GM12875 (cell line): ENCODE measurements around the gene RASA3.

Source experiments
- H3K4me3 ChIP-seq: one replicate; pipeline ENCODE4 v1.5.1; 2011; ENCODE audit warnings: low read depth, low read length, control low read depth
- TF ChIP-seq, protein P1 (sequence below): IDR thresholded peaks from 2 replicates; pipeline ENCODE4 v1.5.1; 2011; ENCODE audit warnings: low read depth, mild to moderate bottlenecking, control low read depth, inconsistent platforms, low read length, moderate library complexity, borderline replicate concordance; ENCODE audit not compliant: insufficient read depth

RASA3 gene

DNA sequence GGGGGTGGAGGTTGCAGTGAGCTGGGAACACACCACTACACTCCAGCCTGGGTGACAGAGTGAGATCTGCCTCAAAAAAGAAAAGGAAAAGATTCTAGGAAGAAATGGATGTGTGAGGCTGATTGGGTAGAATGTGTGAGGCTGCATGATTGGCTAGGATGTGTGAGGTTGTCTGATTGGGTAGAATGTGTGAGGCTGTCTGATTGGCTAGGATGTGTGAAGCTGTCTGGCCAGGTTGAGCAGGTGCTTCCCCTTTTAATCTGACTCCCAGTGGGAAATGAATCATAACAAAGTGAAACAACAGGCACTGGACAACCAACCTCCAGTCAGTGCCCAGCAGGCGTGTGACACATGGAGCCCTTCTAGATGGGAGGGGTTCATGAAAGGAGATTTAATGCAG lies 173.2 kb downstream of the RASA3 start:
- TF ChIP-seq, protein P1, sequence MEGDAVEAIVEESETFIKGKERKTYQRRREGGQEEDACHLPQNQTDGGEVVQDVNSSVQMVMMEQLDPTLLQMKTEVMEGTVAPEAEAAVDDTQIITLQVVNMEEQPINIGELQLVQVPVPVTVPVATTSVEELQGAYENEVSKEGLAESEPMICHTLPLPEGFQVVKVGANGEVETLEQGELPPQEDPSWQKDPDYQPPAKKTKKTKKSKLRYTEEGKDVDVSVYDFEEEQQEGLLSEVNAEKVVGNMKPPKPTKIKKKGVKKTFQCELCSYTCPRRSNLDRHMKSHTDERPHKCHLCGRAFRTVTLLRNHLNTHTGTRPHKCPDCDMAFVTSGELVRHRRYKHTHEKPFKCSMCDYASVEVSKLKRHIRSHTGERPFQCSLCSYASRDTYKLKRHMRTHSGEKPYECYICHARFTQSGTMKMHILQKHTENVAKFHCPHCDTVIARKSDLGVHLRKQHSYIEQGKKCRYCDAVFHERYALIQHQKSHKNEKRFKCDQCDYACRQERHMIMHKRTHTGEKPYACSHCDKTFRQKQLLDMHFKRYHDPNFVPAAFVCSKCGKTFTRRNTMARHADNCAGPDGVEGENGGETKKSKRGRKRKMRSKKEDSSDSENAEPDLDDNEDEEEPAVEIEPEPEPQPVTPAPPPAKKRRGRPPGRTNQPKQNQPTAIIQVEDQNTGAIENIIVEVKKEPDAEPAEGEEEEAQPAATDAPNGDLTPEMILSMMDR: no peak
- H3K4me3 ChIP-seq: no peak overlapping the region

DNA sequence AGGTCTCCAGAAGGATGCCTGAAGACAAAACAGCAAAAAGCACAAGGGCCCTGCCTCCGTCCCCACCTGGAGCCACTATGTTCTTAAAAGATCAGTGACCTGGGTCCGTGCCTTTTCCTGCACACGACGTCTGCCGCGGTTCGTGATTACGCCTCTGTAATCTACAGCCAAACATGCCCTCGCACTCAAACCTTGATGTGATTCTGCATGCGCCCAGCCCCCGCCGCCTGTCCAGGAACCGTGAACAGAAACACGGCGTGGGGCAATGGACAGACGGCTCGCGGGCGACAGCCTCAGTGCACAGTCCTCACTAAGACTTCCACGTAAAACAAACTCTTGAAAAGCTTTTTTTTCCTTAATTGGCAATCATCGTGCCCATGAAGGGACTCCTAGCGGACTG lies 174.1 kb downstream of the RASA3 start:
- TF ChIP-seq, protein P1: no peak
- H3K4me3 ChIP-seq: no peak overlapping the region

DNA sequence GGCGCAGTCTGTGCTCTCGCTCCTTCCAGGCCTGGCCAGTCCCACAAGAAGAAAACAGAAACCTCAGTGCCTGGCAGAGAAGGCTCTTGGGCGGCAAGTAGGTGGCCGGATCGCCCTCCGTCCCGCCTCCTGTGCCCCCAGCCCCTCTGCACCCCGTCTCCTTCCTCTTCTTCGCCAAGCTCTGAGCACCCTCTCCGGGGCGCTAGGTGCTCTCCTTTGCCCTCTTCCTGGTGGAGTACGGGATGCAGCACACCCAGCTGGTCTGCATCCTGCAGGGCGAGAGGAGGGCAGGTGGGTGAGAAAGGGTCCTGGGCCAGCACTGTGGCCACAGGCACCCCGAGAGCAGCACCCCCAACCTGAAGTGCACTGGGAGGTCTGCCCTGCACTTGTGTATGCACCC lies 175.9 kb downstream of the RASA3 start:
- TF ChIP-seq, protein P1: no peak

DNA sequence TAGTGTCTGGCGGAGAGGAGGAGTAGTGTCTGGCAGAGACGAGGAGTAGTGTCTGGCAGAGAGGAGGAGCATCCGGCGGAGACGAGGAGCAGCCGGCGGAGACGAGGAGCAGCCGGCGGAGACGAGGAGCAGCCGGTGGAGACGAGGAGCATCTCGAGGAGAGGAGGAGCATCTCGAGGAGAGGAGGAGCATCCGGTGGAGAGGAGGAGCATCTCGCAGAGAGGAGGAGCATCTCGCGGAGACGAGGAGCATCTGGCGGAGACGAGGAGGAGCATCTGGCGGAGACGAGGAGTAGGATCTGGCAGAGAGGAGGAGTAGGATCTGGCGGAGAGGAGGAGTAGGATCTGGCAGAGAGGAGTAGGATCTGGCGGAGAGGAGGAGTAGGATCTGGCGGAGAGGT lies 176.7 kb downstream of the RASA3 start:
- TF ChIP-seq, protein P1: no peak
- no peak overlapping the region for H3K4me3 ChIP-seq

More for the DNA sequence above, 175.9 kb downstream of the RASA3 start:
- H3K4me3 ChIP-seq: no peak overlapping the region

DNA sequence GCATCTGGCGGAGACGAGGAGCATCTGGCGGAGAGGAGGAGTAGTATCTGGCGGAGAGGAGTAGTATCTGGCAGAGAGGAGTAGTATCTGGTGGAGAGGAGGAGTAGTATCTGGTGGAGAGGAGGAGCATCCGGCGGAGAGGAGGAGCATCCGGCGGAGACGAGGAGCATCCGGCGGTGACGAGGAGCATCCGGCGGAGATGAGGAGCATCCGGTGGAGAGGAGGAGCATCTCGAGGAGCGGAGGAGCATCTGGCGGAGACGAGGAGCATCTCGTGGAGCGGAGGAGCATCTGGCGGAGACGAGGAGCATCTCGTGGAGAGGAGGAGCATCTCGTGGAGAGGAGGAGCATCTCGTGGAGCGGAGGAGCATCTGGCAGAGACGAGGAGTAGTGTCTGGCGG lies 177.2 kb downstream of the RASA3 start:
- no peak overlapping the region for H3K4me3 ChIP-seq
- TF ChIP-seq, protein P1: no peak

DNA sequence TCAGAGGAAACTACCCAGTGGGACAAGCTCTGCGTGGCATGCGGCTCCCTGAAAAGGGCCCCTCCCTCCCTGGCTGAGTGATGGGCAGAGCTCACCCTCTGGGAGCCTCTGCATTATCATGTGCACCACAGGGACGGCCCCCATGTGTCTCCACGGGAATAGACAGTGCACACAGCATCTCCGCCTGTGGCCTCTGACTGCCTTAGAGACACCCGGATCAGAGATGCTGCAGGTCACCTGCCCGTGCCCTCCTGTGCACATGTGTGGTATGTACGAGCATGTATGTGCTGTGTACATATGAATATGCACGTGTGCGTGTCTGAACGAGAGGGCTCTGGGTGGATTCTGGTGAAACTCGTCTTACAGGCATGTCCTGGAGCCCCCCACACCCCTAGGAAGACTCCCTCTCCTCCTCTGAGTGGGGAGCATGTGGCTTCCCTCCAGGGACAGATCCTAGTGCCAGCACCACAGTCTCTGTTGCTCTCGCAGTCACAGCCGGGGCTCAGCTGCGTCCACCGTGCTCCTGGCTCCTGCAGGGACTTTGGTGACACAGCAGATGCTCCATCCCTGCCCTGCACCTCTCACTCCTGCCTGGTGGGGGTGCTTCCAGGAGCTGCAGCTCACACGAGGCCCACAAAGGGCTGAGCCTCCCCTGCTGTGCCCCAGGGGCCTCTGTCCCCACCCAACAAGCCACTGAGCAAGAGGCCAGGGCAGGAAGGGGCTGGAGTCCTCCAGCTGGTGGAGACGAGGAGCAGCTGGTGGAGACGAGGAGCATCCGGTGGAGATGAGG lies 178.2 kb downstream of the RASA3 start:
- TF ChIP-seq, protein P1: no peak
- no peak overlapping the region for H3K4me3 ChIP-seq

DNA sequence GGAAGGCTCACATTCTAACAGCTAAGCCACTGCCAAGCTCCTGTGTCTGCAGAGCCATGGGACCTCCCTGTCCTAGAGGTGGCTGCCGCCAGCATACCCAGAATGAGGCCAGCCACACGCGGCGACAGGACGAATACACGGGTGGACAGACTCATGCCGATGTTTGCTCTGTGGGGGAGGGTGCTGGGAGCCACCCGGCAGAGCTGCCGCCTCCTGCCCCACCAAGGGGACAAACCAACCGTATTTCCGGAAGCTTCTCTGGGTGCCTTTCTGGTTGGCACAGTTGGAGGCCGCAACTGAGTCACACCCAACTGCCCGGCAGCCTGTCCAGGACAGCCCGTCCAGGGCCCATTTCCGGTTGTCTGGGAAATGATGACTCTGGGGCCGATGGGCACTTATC lies 178.9 kb downstream of the RASA3 start:
- TF ChIP-seq, protein P1: no peak
- H3K4me3 ChIP-seq: no peak overlapping the region
